NCI-H1417 (cell line): ENCODE results near the gene CCR5.
"Not testable (repeated sequence)": the region's sequence is repeated elsewhere in the genome, so short reads cannot be mapped to it uniquely, and the experiment has no call there.

Experiments
- DNase-seq, 3 experiments: peaks; one replicate each; lab custom pipeline; 2025; lab: John Stamatoyannopoulos, UW

CCR5 gene

GRCh38 chr3:46386205-46386604 lies 15.5 kb downstream of the CCR5 start:
- peak; percentile 2 to 57 (median 32) for DNase-seq

- DNase-seq, result not testable (repeated sequence)
Measured at GRCh38 chr3:46388847-46389246, 18.1 kb downstream of the CCR5 start.

- DNase-seq, result no peak
Measured at GRCh38 chr3:46389306-46389705, 18.6 kb downstream of the CCR5 start.

- not testable (repeated sequence) for DNase-seq
Measured at GRCh38 chr3:46391526-46391925, 20.8 kb downstream of the CCR5 start.

GRCh38 chr3:46393011-46393410 lies 22.3 kb downstream of the CCR5 start:
- no peak for DNase-seq

- peak in 1 of 3 experiments; percentile 26 for DNase-seq
Measured at GRCh38 chr3:46393554-46394434, 23.0 kb downstream of the CCR5 start.

GRCh38 chr3:46395210-46395661 lies 24.5 kb downstream of the CCR5 start:
- DNase-seq, result no peak

GRCh38 chr3:46395766-46396530 lies 25.2 kb downstream of the CCR5 start:
- no peak for DNase-seq

GRCh38 chr3:46397111-46397510 lies 26.4 kb downstream of the CCR5 start:
- DNase-seq, result no peak

GRCh38 chr3:46398186-46398955 lies 27.6 kb downstream of the CCR5 start:
- DNase-seq, result no peak

GRCh38 chr3:46399098-46399497 lies 28.4 kb downstream of the CCR5 start:
- no peak for DNase-seq

- DNase-seq, result no peak
Measured at GRCh38 chr3:46399557-46399956, 28.8 kb downstream of the CCR5 start.

GRCh38 chr3:46400000-46400734 lies 29.4 kb downstream of the CCR5 start:
- DNase-seq, result peak in 2 of 3 experiments; percentile 2 to 5

GRCh38 chr3:46400846-46401245 lies 30.1 kb downstream of the CCR5 start:
- no peak for DNase-seq

GRCh38 chr3:46401579-46401978 lies 30.8 kb downstream of the CCR5 start:
- DNase-seq, result no peak

GRCh38 chr3:46402902-46403301 lies 32.2 kb downstream of the CCR5 start:
- not testable (repeated sequence) for DNase-seq

- DNase-seq, result peak in 2 of 3 experiments; percentile 11 to 48
Measured at GRCh38 chr3:46405301-46406019, 34.7 kb downstream of the CCR5 start.

- no peak for DNase-seq
Measured at GRCh38 chr3:46406443-46406787, 35.7 kb downstream of the CCR5 start.

GRCh38 chr3:46406788-46407611 lies 36.3 kb downstream of the CCR5 start, which contains the start of the genes CCR5AS and CCRL2:
TSS of gene CCR5AS (minus strand) at chr3:46407066.
TSS of gene CCRL2 (plus strand) at chr3:46407259. CDS start at chr3:46408080, 821 bp downstream.
- DNase-seq, result no peak

GRCh38 chr3:46407970-46408369 lies 37.2 kb downstream of the CCR5 start:
- no peak for DNase-seq
